Thymus (tissue), 11 donors: ENCODE results near the gene USP20. TPM values are rescaled to one million over a fixed set of nuclear protein-coding genes. Genes with fewer than 3 reads are reported as not detected.

Experiments used
- DNase-seq, 9 donors: peaks; one replicate each; pipeline ENCODE4 v3.0.0-alpha.2; 2013; ENCODE audit warnings: low spot score in 9 of 9, low read depth in 6 of 9, missing footprints in 1 of 9
- H3K27ac ChIP-seq, 2 donors: one replicate each; pipeline ENCODE4 v1.5.1; 2013; ENCODE audit warnings: control low read depth in 1 of 2, low read depth in 1 of 2, low read length in 1 of 2, mild to moderate bottlenecking in 1 of 2, moderate library complexity in 1 of 2
- H3K27me3 ChIP-seq, 2 donors: one replicate each; pipeline ENCODE4 v1.5.1; 2013; ENCODE audit warnings: low read length in 1 of 2; ENCODE audit not compliant: control insufficient read depth in 2 of 2, insufficient read depth in 1 of 2
- H3K36me3 ChIP-seq, 2 donors: one replicate each; pipeline ENCODE4 v1.5.1; 2013; ENCODE audit warnings: low read length in 1 of 2, mild to moderate bottlenecking in 1 of 2, moderate library complexity in 1 of 2; ENCODE audit not compliant: control insufficient read depth in 2 of 2, insufficient read depth in 2 of 2
- H3K4me1 ChIP-seq, 2 donors: one replicate each; pipeline ENCODE4 v1.5.1; 2013; ENCODE audit warnings: low read length in 2 of 2; ENCODE audit not compliant: control insufficient read depth in 2 of 2, insufficient read depth in 2 of 2
- H3K4me3 ChIP-seq, 2 donors: one replicate each; pipeline ENCODE4 v1.5.1; 2013; ENCODE audit warnings: low read length in 2 of 2, control low read depth in 1 of 2, mild to moderate bottlenecking in 1 of 2
- H3K9me3 ChIP-seq, 2 donors: one replicate each; pipeline ENCODE4 v1.5.1; 2013; ENCODE audit warnings: low read length in 1 of 2, mild to moderate bottlenecking in 1 of 2; ENCODE audit not compliant: control insufficient read depth in 2 of 2, insufficient read depth in 1 of 2
- WGBS: extraction: QIAGEN DNeasy Blood & Tissue Kit; methylation state at CpG from one replicate; pipeline ENCODE4 v1.1.7; 2013; 5-methylcytosine and 5-hydroxymethylcytosine counted together
- polyA plus RNA-seq: library from polyadenylated mRNA; stranded (reverse); fragments of 200-250 nt; gene quantifications from one replicate; pipeline ENCODE4 v1.2.3, GENCODE V29; 2013
- total RNA-seq: library from RNA; stranded (reverse); fragments of 120-200 nt; gene quantifications from one replicate; pipeline ENCODE4 v1.2.4, GENCODE V29; 2013
- donor health status: healthy.

The USP20 gene
- total and polyA plus RNA-seq, 2 donors = 30.4 to 175 TPM

- no peaks in the 10 kb centered on the region for H3K4me1 ChIP-seq
- no peaks in the 10 kb centered on the region for H3K27me3 ChIP-seq
- no peak for DNase-seq
- no peak overlapping the region for H3K27ac ChIP-seq
- peaks cover 62 to 87% of the 10 kb centered on the region in 2 donors for H3K36me3 ChIP-seq
- 95% methylated on average over 15 of the region's 15 CpGs for WGBS
- no peak overlapping the region for H3K4me3 ChIP-seq
- H3K9me3 ChIP-seq = no peaks in the 10 kb centered on the region
Measured at GRCh38 chr9:129910628-129911567, 75.6 kb downstream of the USP20 start.

GRCh38 chr9:129914051-129914450, 78.8 kb downstream of the USP20 start:
- no peaks in the 10 kb centered on the region for H3K27me3 ChIP-seq
- H3K27ac ChIP-seq = peak overlapping the region in 1 of 2 donors; percentile 53
- H3K4me3 ChIP-seq = no peak overlapping the region
- WGBS = 97% methylated on average over 5 of the region's 5 CpGs
- H3K9me3 ChIP-seq = no peaks in the 10 kb centered on the region
- H3K4me1 ChIP-seq = no peaks in the 10 kb centered on the region
- H3K36me3 ChIP-seq = peaks cover 47 to 77% of the 10 kb centered on the region in 2 donors
- no peak for DNase-seq

GRCh38 chr9:129916707-129917106, 81.4 kb downstream of the USP20 start:
- DNase-seq = no peak
- H3K27ac ChIP-seq = peak overlapping the region in 1 of 2 donors; percentile 42
- peaks cover 34 to 69% of the 10 kb centered on the region in 2 donors for H3K36me3 ChIP-seq
- no peaks in the 10 kb centered on the region for H3K4me1 ChIP-seq
- no peaks in the 10 kb centered on the region for H3K9me3 ChIP-seq
- H3K4me3 ChIP-seq = no peak overlapping the region
- 98% methylated on average over 7 of the region's 7 CpGs for WGBS
- H3K27me3 ChIP-seq = no peaks in the 10 kb centered on the region

- DNase-seq = no peak
- no peaks in the 10 kb centered on the region for H3K27me3 ChIP-seq
- no peaks in the 10 kb centered on the region for H3K4me1 ChIP-seq
- peaks cover 33 to 74% of the 10 kb centered on the region in 2 donors for H3K36me3 ChIP-seq
- H3K9me3 ChIP-seq = no peaks in the 10 kb centered on the region
- H3K27ac ChIP-seq = no peak overlapping the region
- no peak overlapping the region for H3K4me3 ChIP-seq
- WGBS = 96% methylated on average over 14 of the region's 14 CpGs
Measured at GRCh38 chr9:129918296-129918950, 83.2 kb downstream of the USP20 start.

- Histone ChIP-seq H3K27me3 (no peaks in the 10 kb centered on the region), H3K36me3 (peaks cover 37 to 77% of the 10 kb centered on the region in 2 donors), H3K27ac (no peak overlapping the region), H3K4me1 (no peaks in the 10 kb centered on the region), H3K4me3 (no peak overlapping the region), H3K9me3 (no peaks in the 10 kb centered on the region)
- no peak for DNase-seq
- 64% methylated on average over 3 of the region's 3 CpGs for WGBS
Measured at GRCh38 chr9:129919277-129919676, 84.0 kb downstream of the USP20 start.

- DNase-seq = no peak
- H3K4me1 ChIP-seq = no peaks in the 10 kb centered on the region
- H3K4me3 ChIP-seq = no peak overlapping the region
- peaks cover 43 to 82% of the 10 kb centered on the region in 2 donors for H3K36me3 ChIP-seq
- no peaks in the 10 kb centered on the region for H3K27me3 ChIP-seq
- WGBS = 82% methylated on average over 3 of the region's 3 CpGs
- H3K27ac ChIP-seq = no peak overlapping the region
- H3K9me3 ChIP-seq = no peaks in the 10 kb centered on the region
Measured at GRCh38 chr9:129919841-129920240, 84.6 kb downstream of the USP20 start.

- Histone ChIP-seq H3K4me3 (no peak overlapping the region), H3K27ac (no peak overlapping the region), H3K36me3 (peaks cover 58 to 80% of the 10 kb centered on the region in 2 donors), H3K9me3 (no peaks in the 10 kb centered on the region), H3K27me3 (no peaks in the 10 kb centered on the region), H3K4me1 (no peaks in the 10 kb centered on the region)
- 99% methylated on average over 4 of the region's 4 CpGs for WGBS
- no peak for DNase-seq
Measured at GRCh38 chr9:129921905-129922304, 86.6 kb downstream of the USP20 start.

- Histone ChIP-seq H3K36me3 (peaks cover 54 to 87% of the 10 kb centered on the region in 2 donors), H3K4me1 (no peaks in the 10 kb centered on the region), H3K4me3 (no peak overlapping the region), H3K27ac (no peak overlapping the region), H3K27me3 (no peaks in the 10 kb centered on the region), H3K9me3 (no peaks in the 10 kb centered on the region)
- no peak for DNase-seq
- WGBS = 93% methylated on average over 6 of the region's 6 CpGs
Measured at GRCh38 chr9:129923589-129923988, 88.3 kb downstream of the USP20 start.

GRCh38 chr9:129929496-129930125, 94.4 kb downstream of the USP20 start:
- peaks cover 36 to 61% of the 10 kb centered on the region in 2 donors for H3K36me3 ChIP-seq
- peaks cover 17 to 18% of the 10 kb centered on the region in 2 donors for H3K4me1 ChIP-seq
- H3K4me3 ChIP-seq = no peak overlapping the region
- H3K27me3 ChIP-seq = no peaks in the 10 kb centered on the region
- H3K27ac ChIP-seq = no peak overlapping the region
- WGBS = 97% methylated on average over 9 of the region's 9 CpGs
- H3K9me3 ChIP-seq = no peaks in the 10 kb centered on the region
- no peak for DNase-seq
